Stimulated activated naive B cell treated with anti-CD40 and anti-IgM and Interleukin-4, amounts not matched to agents 10 μg/mL and 1 μg/mL and 100 μg/mL, for 72 hours (primary cell): ENCODE measurements around the gene MSTN.

Experiments used
- ATAC-seq, 2 donors: fragments of 150-1000 bp; cut with Tn5 transposase; replicated peaks; 2 replicates each; pipeline ENCODE4 v1.10.0; 2021; ENCODE audit warnings: moderate library complexity in 1 of 2
- DNase-seq: peaks from one replicate; pipeline ENCODE4 v3.0.0; 2021
- H3K27ac Mint-ChIP-seq: one replicate; pipeline ENCODE4 v1.8.0; 2022; ENCODE audit warnings: mild to moderate bottlenecking, mixed read lengths
- H3K27me3 Mint-ChIP-seq, 2 donors: one replicate each; pipeline ENCODE4 v1.8.0; 2022; ENCODE audit warnings: mixed read lengths in 2 of 2
- H3K36me3 Mint-ChIP-seq, 2 donors: one replicate each; pipeline ENCODE4 v1.8.0; 2022; ENCODE audit warnings: mixed read lengths in 2 of 2, mild to moderate bottlenecking in 1 of 2
- H3K4me1 Mint-ChIP-seq, 2 donors: one replicate each; pipeline ENCODE4 v1.8.0; 2022; ENCODE audit warnings: mixed read lengths in 2 of 2, mild to moderate bottlenecking in 1 of 2
- H3K4me3 Mint-ChIP-seq, 2 donors: one replicate each; pipeline ENCODE4 v1.8.0; 2022; ENCODE audit warnings: mild to moderate bottlenecking in 2 of 2, mixed read lengths in 2 of 2, moderate library complexity in 1 of 2
- H3K9me3 Mint-ChIP-seq, 2 donors: one replicate each; pipeline ENCODE4 v1.8.0; 2022; ENCODE audit warnings: mixed read lengths in 2 of 2, mild to moderate bottlenecking in 1 of 2

Gene MSTN

GRCh38 chr2:190062601-190063000, at the start of gene MSTN:
TSS of gene MSTN (minus strand) at chr2:190062729. CDS start at chr2:190062596, 133 bp downstream.
- ATAC-seq (no peak), DNase-seq (no peak)
- H3K27me3 Mint-ChIP-seq = no peaks in the 10 kb centered on the region
- no peak within 1 kb of the TSS for H3K27ac Mint-ChIP-seq
- H3K36me3 Mint-ChIP-seq = no peaks in the 10 kb centered on the region
- H3K9me3 Mint-ChIP-seq = no peaks in the 10 kb centered on the region
- H3K4me1 Mint-ChIP-seq = no peaks in the 10 kb centered on the region
- no peak within 1 kb of the TSS for H3K4me3 Mint-ChIP-seq

GRCh38 chr2:190111166-190111565, 48.6 kb upstream of the MSTN start:
- ATAC-seq = no peak
- Mint-ChIP-seq H3K27me3 (no peaks in the 10 kb centered on the region), H3K4me3 (no peak overlapping the region), H3K36me3 (no peaks in the 10 kb centered on the region), H3K4me1 (no peaks in the 10 kb centered on the region), H3K9me3 (peaks cover 0 to 2% of the 10 kb centered on the region in 2 donors), H3K27ac (no peak overlapping the region)
- DNase-seq = no peak

GRCh38 chr2:190110699-190111098, 48.2 kb upstream of the MSTN start:
- no peak overlapping the region for H3K4me3 Mint-ChIP-seq
- peaks cover 0 to under 1% of the 10 kb centered on the region in 2 donors for H3K9me3 Mint-ChIP-seq
- DNase-seq (no peak), ATAC-seq (no peak)
- H3K27me3 Mint-ChIP-seq = no peaks in the 10 kb centered on the region
- H3K36me3 Mint-ChIP-seq = no peaks in the 10 kb centered on the region
- no peak overlapping the region for H3K27ac Mint-ChIP-seq
- H3K4me1 Mint-ChIP-seq = no peaks in the 10 kb centered on the region

- H3K4me1 Mint-ChIP-seq = no peaks in the 10 kb centered on the region
- ATAC-seq = no peak
- no peaks in the 10 kb centered on the region for H3K36me3 Mint-ChIP-seq
- no peak for DNase-seq
- H3K27ac Mint-ChIP-seq = no peak overlapping the region
- no peaks in the 10 kb centered on the region for H3K9me3 Mint-ChIP-seq
- H3K4me3 Mint-ChIP-seq = no peak overlapping the region
- H3K27me3 Mint-ChIP-seq = no peaks in the 10 kb centered on the region
Observed at GRCh38 chr2:190110131-190110530, 47.6 kb upstream of the MSTN start.

- ATAC-seq (no peak), DNase-seq (no peak)
- no peaks in the 10 kb centered on the region for H3K36me3 Mint-ChIP-seq
- no peaks in the 10 kb centered on the region for H3K9me3 Mint-ChIP-seq
- H3K27ac Mint-ChIP-seq = no peak overlapping the region
- H3K4me3 Mint-ChIP-seq = no peak overlapping the region
- H3K27me3 Mint-ChIP-seq = peaks cover 0 to under 1% of the 10 kb centered on the region in 2 donors
- H3K4me1 Mint-ChIP-seq = no peaks in the 10 kb centered on the region
Observed at GRCh38 chr2:190107409-190107808, 44.9 kb upstream of the MSTN start.

- H3K9me3 Mint-ChIP-seq = peaks cover 2 to 3% of the 10 kb centered on the region in 2 donors
- H3K27ac Mint-ChIP-seq = no peak overlapping the region
- H3K27me3 Mint-ChIP-seq = peaks cover 0 to 6% of the 10 kb centered on the region in 2 donors
- no peak overlapping the region for H3K4me3 Mint-ChIP-seq
- no peaks in the 10 kb centered on the region for H3K36me3 Mint-ChIP-seq
- H3K4me1 Mint-ChIP-seq = no peaks in the 10 kb centered on the region
- no peak for ATAC-seq
- DNase-seq = no peak
Observed at GRCh38 chr2:190106783-190107182, 44.3 kb upstream of the MSTN start.

GRCh38 chr2:190105554-190105953, 43.0 kb upstream of the MSTN start:
- Mint-ChIP-seq H3K9me3 (peaks cover 4% of the 10 kb centered on the region in 2 donors), H3K4me3 (no peak overlapping the region), H3K27ac (no peak overlapping the region), H3K4me1 (no peaks in the 10 kb centered on the region), H3K27me3 (peaks cover 0 to 14% of the 10 kb centered on the region in 2 donors), H3K36me3 (no peaks in the 10 kb centered on the region)
- no peak for DNase-seq
- no peak for ATAC-seq

- Mint-ChIP-seq H3K9me3 (peaks cover 4% of the 10 kb centered on the region in 2 donors), H3K27ac (no peak overlapping the region), H3K27me3 (peaks cover 0 to 14% of the 10 kb centered on the region in 2 donors), H3K4me3 (no peak overlapping the region), H3K4me1 (no peaks in the 10 kb centered on the region), H3K36me3 (no peaks in the 10 kb centered on the region)
- ATAC-seq (no peak), DNase-seq (no peak)
Observed at GRCh38 chr2:190103144-190103543, 40.6 kb upstream of the MSTN start.

- Mint-ChIP-seq H3K4me3 (no peak overlapping the region), H3K4me1 (no peaks in the 10 kb centered on the region), H3K27me3 (peaks cover 0 to 14% of the 10 kb centered on the region in 2 donors), H3K27ac (no peak overlapping the region), H3K9me3 (peaks cover 4% of the 10 kb centered on the region in 2 donors), H3K36me3 (no peaks in the 10 kb centered on the region)
- ATAC-seq (no peak), DNase-seq (no peak)
Observed at GRCh38 chr2:190099890-190100697, 37.6 kb upstream of the MSTN start.

- Mint-ChIP-seq H3K36me3 (no peaks in the 10 kb centered on the region), H3K27ac (no peak overlapping the region), H3K4me1 (no peaks in the 10 kb centered on the region), H3K27me3 (peaks cover 0 to 14% of the 10 kb centered on the region in 2 donors), H3K9me3 (peaks cover 4% of the 10 kb centered on the region in 2 donors), H3K4me3 (no peak overlapping the region)
- no peak for DNase-seq
- ATAC-seq = no peak
Observed at GRCh38 chr2:190098851-190099250, 36.3 kb upstream of the MSTN start.

GRCh38 chr2:190097115-190097514, 34.6 kb upstream of the MSTN start:
- H3K9me3 Mint-ChIP-seq = peaks cover 4% of the 10 kb centered on the region in 2 donors
- DNase-seq (no peak), ATAC-seq (no peak)
- H3K36me3 Mint-ChIP-seq = no peaks in the 10 kb centered on the region
- no peak overlapping the region for H3K4me3 Mint-ChIP-seq
- H3K27ac Mint-ChIP-seq = no peak overlapping the region
- H3K4me1 Mint-ChIP-seq = no peaks in the 10 kb centered on the region
- H3K27me3 Mint-ChIP-seq = peaks cover 0 to 11% of the 10 kb centered on the region in 2 donors

GRCh38 chr2:190094316-190094871, 31.9 kb upstream of the MSTN start:
- Mint-ChIP-seq H3K27ac (no peak overlapping the region), H3K36me3 (no peaks in the 10 kb centered on the region), H3K4me3 (no peak overlapping the region), H3K27me3 (no peaks in the 10 kb centered on the region), H3K9me3 (no peaks in the 10 kb centered on the region), H3K4me1 (no peaks in the 10 kb centered on the region)
- no peak for DNase-seq
- no peak for ATAC-seq

GRCh38 chr2:190093793-190094192, 31.3 kb upstream of the MSTN start:
- Mint-ChIP-seq H3K4me1 (no peaks in the 10 kb centered on the region), H3K27ac (no peak overlapping the region), H3K27me3 (no peaks in the 10 kb centered on the region), H3K4me3 (no peak overlapping the region), H3K9me3 (no peaks in the 10 kb centered on the region), H3K36me3 (no peaks in the 10 kb centered on the region)
- ATAC-seq = no peak
- DNase-seq = no peak

GRCh38 chr2:190090148-190090547, 27.6 kb upstream of the MSTN start:
- Mint-ChIP-seq H3K9me3 (no peaks in the 10 kb centered on the region), H3K4me1 (no peaks in the 10 kb centered on the region), H3K4me3 (no peak overlapping the region), H3K36me3 (no peaks in the 10 kb centered on the region), H3K27me3 (no peaks in the 10 kb centered on the region), H3K27ac (no peak overlapping the region)
- no peak for DNase-seq
- no peak for ATAC-seq

GRCh38 chr2:190088917-190089316, 26.4 kb upstream of the MSTN start:
- peak; percentile 58 to 72 for ATAC-seq
- no peak overlapping the region for H3K4me3 Mint-ChIP-seq

More at GRCh38 chr2:190088917-190089316, 26.4 kb upstream of the MSTN start:
- peak; percentile 8 for DNase-seq
- Mint-ChIP-seq H3K9me3 (no peaks in the 10 kb centered on the region), H3K36me3 (no peaks in the 10 kb centered on the region), H3K4me1 (no peaks in the 10 kb centered on the region), H3K27me3 (no peaks in the 10 kb centered on the region), H3K27ac (no peak overlapping the region)
